Activated naive CD8-positive, alpha-beta T cell treated with anti-CD3 and anti-CD28 coated beads, Interleukin-2, amount 10 ng/mL, durations not matched to agents 7 days and 5 days (primary cell): ENCODE measurements around the gene ITIH3. TPM values are rescaled to one million over a fixed set of nuclear protein-coding genes. Genes with fewer than 3 reads are reported as not detected.
A peak's percentile ranks its signal among the peaks of the same experiment; 100 is the strongest.

Experiments
- ATAC-seq: fragments of 150-1000 bp; cut with Tn5 transposase; one replicate; pipeline ENCODE4 v1.10.0; 2021; ENCODE audit warnings: low read depth, moderate library complexity
- POLR2A ChIA-PET: fragments of 350-600 bp; sonication (Branson Sonifier 250); formaldehyde crosslinking; loops from one replicate; lab custom pipeline; 2021; ENCODE audit warnings: antibody characterized with exemption; lab: Charles Lee
- DNase-seq: peaks from one replicate; pipeline ENCODE4 v3.0.0; 2021
- H3K27ac Mint-ChIP-seq: one replicate; pipeline ENCODE4 v1.8.0; 2022; ENCODE audit warnings: mild to moderate bottlenecking, mixed read lengths
- H3K27me3 Mint-ChIP-seq: one replicate; pipeline ENCODE4 v1.8.0; 2022; ENCODE audit warnings: mild to moderate bottlenecking, moderate library complexity, mixed read lengths
- H3K36me3 Mint-ChIP-seq: one replicate; pipeline ENCODE4 v1.8.0; 2021; ENCODE audit warnings: mild to moderate bottlenecking, mixed read lengths
- H3K4me1 Mint-ChIP-seq: one replicate; pipeline ENCODE4 v1.8.0; 2021; ENCODE audit warnings: mixed read lengths
- H3K4me3 Mint-ChIP-seq: one replicate; pipeline ENCODE4 v1.8.0; 2022; ENCODE audit warnings: mild to moderate bottlenecking, moderate library complexity, mixed read lengths
- H3K9me3 Mint-ChIP-seq: one replicate; pipeline ENCODE4 v1.8.0; 2021; ENCODE audit warnings: mixed read lengths
- total RNA-seq, 2 experiments: library from RNA; stranded (reverse); gene quantifications; one replicate each; pipeline ENCODE4 v1.2.3, GENCODE V29; 2021

The ITIH3 gene
- total RNA-seq, 2 experiments from 2014 or later: not detected

DNA sequence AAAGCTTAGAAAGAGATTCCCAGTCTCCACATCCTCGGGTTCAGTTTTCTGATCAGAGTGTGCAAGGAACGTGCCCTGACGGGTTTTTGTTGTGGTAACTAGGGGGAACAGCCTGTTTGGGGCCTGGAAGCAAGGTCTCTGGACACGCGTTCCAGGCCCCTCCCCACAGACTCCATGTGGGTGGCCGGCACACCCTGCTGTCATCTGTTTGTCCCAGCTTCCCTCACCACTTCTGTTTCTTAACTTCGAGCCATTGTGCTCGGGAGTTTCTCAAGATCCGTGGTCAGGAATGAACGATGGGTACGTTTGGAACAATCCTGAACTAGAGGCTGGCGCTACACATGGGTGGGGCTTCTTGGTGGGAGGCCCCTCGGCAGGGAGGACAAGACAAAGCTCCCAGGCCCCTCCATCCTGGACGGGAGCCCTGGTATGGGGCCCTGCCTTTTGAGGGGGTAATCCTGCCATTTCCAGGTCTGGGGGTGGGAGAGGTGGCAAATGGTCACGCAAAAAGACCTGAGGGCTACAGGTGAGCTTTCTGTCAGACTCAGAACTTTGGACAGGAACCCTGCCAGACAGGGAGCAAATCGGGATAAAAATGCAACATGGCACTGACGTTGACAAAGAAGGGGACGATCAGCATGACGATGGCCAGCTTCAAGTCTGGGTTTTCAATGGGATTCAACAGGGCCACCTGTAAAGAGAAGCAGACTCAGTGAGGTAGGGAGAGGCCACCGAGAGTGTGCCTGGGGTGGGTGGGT, 48.7 kb downstream of the ITIH3 start:
- peaks cover 25% of the 10 kb centered on the region for H3K4me1 Mint-ChIP-seq
- DNase-seq: no peak
- no peak for ATAC-seq
- no peaks in the 10 kb centered on the region for H3K27me3 Mint-ChIP-seq
- H3K4me3 Mint-ChIP-seq: no peak overlapping the region
- POLR2A ChIA-PET: interaction anchor here (0.5 to 0.6 kb wide), 2 partner anchors 185 to 588 kb away, joined by 4 to 5 read pairs; no protein-coding TSS in a partner anchor
- H3K27ac Mint-ChIP-seq: no peak overlapping the region
- peaks cover 5% of the 10 kb centered on the region for H3K36me3 Mint-ChIP-seq
- no peaks in the 10 kb centered on the region for H3K9me3 Mint-ChIP-seq

DNA sequence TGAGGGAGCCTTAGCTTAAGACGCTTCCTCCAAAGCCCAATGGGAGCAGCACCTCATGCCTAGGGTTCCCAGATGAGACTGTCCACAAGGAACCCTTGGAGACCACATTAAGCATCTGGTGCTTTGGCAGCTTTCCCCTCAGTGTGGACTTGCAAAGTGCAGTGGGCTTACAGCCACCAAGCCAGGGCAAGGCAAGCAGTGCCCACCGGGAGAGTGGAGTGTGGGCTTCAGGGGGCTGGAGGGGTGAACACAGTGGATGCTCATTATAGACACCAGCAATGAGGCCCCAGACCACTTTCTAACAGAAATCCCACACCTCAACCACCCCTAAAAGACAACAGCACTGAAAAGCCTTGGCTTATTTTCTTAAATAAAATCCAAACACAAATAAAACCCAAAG, 49.3 kb downstream of the ITIH3 start:
- DNase-seq: no peak
- H3K36me3 Mint-ChIP-seq: peaks cover 5% of the 10 kb centered on the region
- no peak overlapping the region for H3K4me3 Mint-ChIP-seq
- H3K4me1 Mint-ChIP-seq: peaks cover 19% of the 10 kb centered on the region
- no peak overlapping the region for H3K27ac Mint-ChIP-seq
- no peaks in the 10 kb centered on the region for H3K27me3 Mint-ChIP-seq
- POLR2A ChIA-PET: no interaction called here
- ATAC-seq: no peak
- no peaks in the 10 kb centered on the region for H3K9me3 Mint-ChIP-seq

DNA sequence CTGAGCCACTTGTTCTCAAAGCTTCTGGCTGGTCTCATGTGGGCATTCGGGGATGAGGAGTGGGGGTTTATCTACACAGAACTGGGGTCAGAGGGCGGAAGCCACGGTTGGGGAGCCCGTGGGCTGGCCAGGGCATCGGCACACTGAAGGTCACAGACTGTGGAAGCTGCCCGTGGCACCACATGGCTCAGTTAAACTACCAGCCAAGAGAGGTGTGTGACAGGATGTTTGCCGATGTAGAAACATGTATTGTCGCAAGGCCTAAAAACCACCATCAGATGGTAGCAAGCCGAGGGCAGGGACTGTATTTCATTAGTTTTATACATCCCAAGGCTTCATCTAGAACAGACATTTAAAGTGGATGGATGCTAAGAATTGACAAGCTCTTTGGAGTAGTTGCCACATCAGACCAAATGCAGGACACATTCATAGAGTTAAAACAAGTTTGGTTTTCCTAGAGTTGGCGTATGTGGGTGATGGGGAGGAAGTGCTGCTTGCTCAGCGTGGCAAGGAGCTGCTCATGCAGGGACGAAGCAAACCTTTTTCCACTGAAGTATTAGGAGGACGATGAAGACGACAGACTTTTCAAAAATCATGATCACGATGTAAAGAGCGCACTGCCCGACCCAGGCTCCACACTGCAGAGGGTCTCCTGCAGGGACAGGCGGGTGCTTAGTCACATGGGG, 49.8 kb downstream of the ITIH3 start:
- Mint-ChIP-seq H3K27me3 (no peaks in the 10 kb centered on the region), H3K27ac (no peak overlapping the region), H3K4me3 (no peak overlapping the region), H3K4me1 (peaks cover 15% of the 10 kb centered on the region), H3K36me3 (peaks cover 5% of the 10 kb centered on the region), H3K9me3 (no peaks in the 10 kb centered on the region)
- ATAC-seq (no peak), DNase-seq (no peak)
- POLR2A ChIA-PET: no interaction called here

- POLR2A ChIA-PET: interaction anchor here (0.9 kb wide), 1 partner anchor 201 kb away, joined by 3 read pairs; the partner anchor contains the start of gene SFMBT1
- Mint-ChIP-seq H3K27me3 (no peaks in the 10 kb centered on the region), H3K4me1 (peaks cover 11% of the 10 kb centered on the region), H3K9me3 (no peaks in the 10 kb centered on the region), H3K36me3 (peaks cover 4% of the 10 kb centered on the region), H3K4me3 (no peak overlapping the region), H3K27ac (no peak overlapping the region)
- ATAC-seq (no peak), DNase-seq (no peak)
Observed at GRCh38 chr3:52845157-52845556, 50.6 kb downstream of the ITIH3 start.

DNA sequence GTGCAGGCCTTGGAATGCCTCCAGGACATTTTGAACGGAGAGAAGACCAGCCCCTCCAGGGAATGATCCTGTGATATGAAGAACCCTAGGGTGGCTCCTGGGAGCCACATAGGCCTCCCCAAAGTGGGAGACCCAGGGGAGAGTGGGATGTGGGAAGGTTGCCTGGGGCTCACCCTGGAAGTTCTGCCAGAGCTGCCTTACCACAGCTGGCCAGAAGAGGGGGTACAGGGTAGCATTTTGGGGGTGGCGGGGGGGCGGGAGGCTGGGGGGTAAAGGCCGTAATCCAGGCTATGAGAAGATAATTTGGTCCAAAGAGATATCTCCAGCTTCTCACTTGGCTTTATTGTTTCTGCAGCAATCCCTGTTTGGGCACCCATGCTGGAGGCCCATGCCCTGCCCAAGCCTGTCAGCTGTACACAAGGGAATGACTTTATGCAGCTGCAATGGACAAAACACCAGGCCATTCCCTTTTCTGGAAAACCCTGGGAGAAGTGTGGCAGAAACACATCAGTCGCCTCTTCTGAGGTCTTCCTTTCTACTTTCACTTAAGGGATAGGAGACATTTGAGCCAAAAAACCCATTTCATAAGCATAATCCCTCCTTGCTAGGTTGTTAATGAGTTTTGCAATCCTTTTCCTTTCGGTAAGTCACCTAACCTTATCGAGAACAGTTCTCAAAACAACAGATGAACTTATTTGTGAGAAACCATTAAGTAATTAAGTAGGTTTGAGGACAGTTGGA, 51.3 kb downstream of the ITIH3 start:
- Mint-ChIP-seq H3K9me3 (no peaks in the 10 kb centered on the region), H3K4me3 (no peak overlapping the region), H3K36me3 (peaks cover 1% of the 10 kb centered on the region), H3K27ac (no peak overlapping the region), H3K27me3 (no peaks in the 10 kb centered on the region), H3K4me1 (peaks cover 11% of the 10 kb centered on the region)
- ATAC-seq (no peak), DNase-seq (no peak)
- POLR2A ChIA-PET: interaction anchor here (0.9 kb wide), 1 partner anchor 200 kb away, joined by 3 read pairs; the partner anchor contains the start of gene SFMBT1

GRCh38 chr3:52846432-52846965, 51.9 kb downstream of the ITIH3 start:
- peaks cover 1% of the 10 kb centered on the region for H3K36me3 Mint-ChIP-seq
- DNase-seq (no peak), ATAC-seq (no peak)
- H3K4me3 Mint-ChIP-seq: no peak overlapping the region
- H3K27ac Mint-ChIP-seq: no peak overlapping the region
- POLR2A ChIA-PET: no interaction called here
- H3K4me1 Mint-ChIP-seq: peaks cover 11% of the 10 kb centered on the region
- no peaks in the 10 kb centered on the region for H3K9me3 Mint-ChIP-seq
- H3K27me3 Mint-ChIP-seq: no peaks in the 10 kb centered on the region

GRCh38 chr3:52847241-52847640, 52.6 kb downstream of the ITIH3 start:
- H3K9me3 Mint-ChIP-seq: no peaks in the 10 kb centered on the region
- no peak overlapping the region for H3K4me3 Mint-ChIP-seq
- H3K27me3 Mint-ChIP-seq: no peaks in the 10 kb centered on the region
- peaks cover 5% of the 10 kb centered on the region for H3K36me3 Mint-ChIP-seq
- ATAC-seq: no peak
- H3K4me1 Mint-ChIP-seq: peaks cover 11% of the 10 kb centered on the region
- no peak for DNase-seq
- H3K27ac Mint-ChIP-seq: no peak overlapping the region
- POLR2A ChIA-PET: no interaction called here

GRCh38 chr3:52847726-52848125, 53.1 kb downstream of the ITIH3 start:
- Mint-ChIP-seq H3K27me3 (no peaks in the 10 kb centered on the region), H3K9me3 (no peaks in the 10 kb centered on the region), H3K36me3 (peaks cover 5% of the 10 kb centered on the region), H3K27ac (no peak overlapping the region), H3K4me3 (no peak overlapping the region), H3K4me1 (peaks cover 11% of the 10 kb centered on the region)
- DNase-seq (no peak), ATAC-seq (no peak)
- POLR2A ChIA-PET: no interaction called here

- no peak overlapping the region for H3K27ac Mint-ChIP-seq
- H3K4me3 Mint-ChIP-seq: no peak overlapping the region
- H3K27me3 Mint-ChIP-seq: no peaks in the 10 kb centered on the region
- H3K36me3 Mint-ChIP-seq: peaks cover 5% of the 10 kb centered on the region
- POLR2A ChIA-PET: no interaction called here
- DNase-seq (no peak), ATAC-seq (no peak)
- H3K4me1 Mint-ChIP-seq: peaks cover 11% of the 10 kb centered on the region
- no peaks in the 10 kb centered on the region for H3K9me3 Mint-ChIP-seq
Observed at GRCh38 chr3:52848617-52849016, 54.0 kb downstream of the ITIH3 start.

- Mint-ChIP-seq H3K27me3 (no peaks in the 10 kb centered on the region), H3K4me3 (no peak overlapping the region), H3K27ac (no peak overlapping the region), H3K36me3 (peaks cover 5% of the 10 kb centered on the region), H3K9me3 (no peaks in the 10 kb centered on the region), H3K4me1 (peaks cover 8% of the 10 kb centered on the region)
- ATAC-seq (no peak), DNase-seq (no peak)
- POLR2A ChIA-PET: no interaction called here
Observed at GRCh38 chr3:52849656-52850055, 55.1 kb downstream of the ITIH3 start.

DNA sequence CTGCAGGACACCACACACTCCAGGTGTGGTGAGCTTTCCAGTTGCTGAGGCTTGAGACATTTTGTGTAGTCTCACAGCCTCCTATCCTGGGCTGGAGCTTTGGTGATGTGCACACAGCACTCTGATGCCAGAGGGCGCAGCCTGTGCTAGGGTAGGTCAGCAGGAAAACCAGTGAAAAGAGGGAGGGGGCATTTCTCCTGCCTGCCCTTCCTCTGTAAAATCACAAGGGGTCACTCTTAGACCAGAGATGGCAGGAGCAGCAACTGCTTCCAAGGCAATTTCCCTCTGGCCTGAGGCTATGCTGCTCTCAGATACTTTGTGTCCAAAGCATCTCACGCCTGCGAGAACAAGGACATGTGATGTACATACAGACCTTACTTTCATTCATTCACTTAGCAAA, 56.8 kb downstream of the ITIH3 start:
- no peak overlapping the region for H3K4me3 Mint-ChIP-seq
- H3K36me3 Mint-ChIP-seq: peaks cover 5% of the 10 kb centered on the region
- POLR2A ChIA-PET: no interaction called here
- no peaks in the 10 kb centered on the region for H3K9me3 Mint-ChIP-seq
- H3K27ac Mint-ChIP-seq: no peak overlapping the region
- peaks cover 6% of the 10 kb centered on the region for H3K4me1 Mint-ChIP-seq
- peak; percentile 56 for ATAC-seq
- DNase-seq: no peak
- no peaks in the 10 kb centered on the region for H3K27me3 Mint-ChIP-seq

DNA sequence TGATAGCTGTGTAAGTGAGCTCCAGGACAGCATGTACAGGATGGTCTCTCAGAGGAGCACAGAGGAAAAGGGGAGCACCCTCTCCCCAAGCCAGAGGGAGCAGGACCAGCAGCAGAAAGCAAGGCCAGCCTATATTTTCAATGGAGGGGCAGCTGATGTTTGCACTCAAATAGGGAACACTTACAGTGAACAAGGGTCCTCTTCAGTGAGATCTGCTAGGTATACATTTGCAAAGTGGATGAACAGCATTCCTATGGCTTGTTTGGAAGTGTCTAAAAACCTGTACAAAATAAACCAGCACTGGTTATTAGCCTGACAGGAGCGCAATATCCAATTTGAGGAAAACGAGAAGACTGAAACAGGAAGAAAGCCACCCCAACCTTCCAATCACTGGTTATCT, 57.8 kb downstream of the ITIH3 start:
- no peaks in the 10 kb centered on the region for H3K9me3 Mint-ChIP-seq
- H3K4me3 Mint-ChIP-seq: no peak overlapping the region
- no peak for ATAC-seq
- no peak overlapping the region for H3K27ac Mint-ChIP-seq
- H3K27me3 Mint-ChIP-seq: no peaks in the 10 kb centered on the region
- POLR2A ChIA-PET: no interaction called here
- no peaks in the 10 kb centered on the region for H3K4me1 Mint-ChIP-seq
- DNase-seq: no peak
- peaks cover 5% of the 10 kb centered on the region for H3K36me3 Mint-ChIP-seq

- Mint-ChIP-seq H3K27ac (no peak overlapping the region), H3K4me3 (no peak overlapping the region), H3K9me3 (no peaks in the 10 kb centered on the region), H3K36me3 (peaks cover 5% of the 10 kb centered on the region), H3K4me1 (no peaks in the 10 kb centered on the region), H3K27me3 (no peaks in the 10 kb centered on the region)
- ATAC-seq (no peak), DNase-seq (no peak)
- POLR2A ChIA-PET: no interaction called here
Observed at GRCh38 chr3:52854013-52854412, 59.4 kb downstream of the ITIH3 start.
